HepG2 (cell line): ENCODE measurements around the gene DDR2. TPM values are rescaled to one million over a fixed set of nuclear protein-coding genes. Genes with fewer than 3 reads are reported as not detected.

ENCODE experiments used
- ATAC-seq: fragments of 200-7000 bp; cut with Tn5 transposase; 3 replicates; pipeline ENCODE4 v1.9.1; 2020; ENCODE audit warnings: mild to moderate bottlenecking, moderate library complexity
- BruUV-seq: library from RNA; stranded (reverse); fragments of 400-500 nt; replicated peaks from 2 replicates; lab custom pipeline; 2021; lab: Mats Ljungman, UMichigan
- CTCF ChIA-PET: fragments of 300-600 bp; formaldehyde crosslinking; extraction: SDS; loops from one replicate; lab custom pipeline; 2021; ENCODE audit warnings: low total read pairs, inconsistent platforms, low intra/inter-chr PET ratio; lab: Yijun Ruan, JAX
- POLR2A ChIA-PET: fragments of 350-600 bp; sonication (Branson Sonifier 250); formaldehyde crosslinking; loops from one replicate; lab custom pipeline; 2020; ENCODE audit warnings: antibody characterized with exemption, inconsistent platforms; lab: Yijun Ruan, JAX
- DNase-seq: peaks from one replicate; pipeline ENCODE4 v3.0.0-alpha.2; 2015; ENCODE audit warnings: low spot score
- FAIRE-seq: peaks from 3 replicates; lab custom pipeline; 2011; peaks lifted over from hg19 to GRCh38; lab: Jason Lieb, UNC
- H2AFZ ChIP-seq: one replicate; pipeline ENCODE4 v1.6.1; 2011; ENCODE audit warnings: low read length, inconsistent platforms
- H3K27ac ChIP-seq: fragments of 300-600 bp; 3 replicates; pipeline ENCODE4 v1.8.0; 2011; ENCODE audit warnings: mixed run types, mild to moderate bottlenecking, mixed read lengths, low read length, inconsistent platforms; ENCODE audit not compliant: insufficient read depth; ENCODE audit errors: extremely low read length
- H3K27me3 ChIP-seq, 2 experiments: fragments of 200-600 bp in 1 of 2; 2 replicates in 1 of 2; 3 replicates in 1 of 2; pipeline versions ENCODE4 v1.6.0 to v1.8.0; 2011; ENCODE audit warnings: low read length in 2 of 2, mild to moderate bottlenecking in 2 of 2, moderate library complexity in 2 of 2, inconsistent platforms in 1 of 2; ENCODE audit not compliant: insufficient read depth in 2 of 2, control insufficient read depth in 1 of 2
- H3K36me3 ChIP-seq, 2 experiments: fragments of 200-600 bp in 1 of 2; replicated peaks in 1 of 2; 2 replicates in 1 of 2; 3 replicates in 1 of 2; pipeline versions ENCODE4 v1.5.1 to v1.8.0; 2011; ENCODE audit warnings: low read length in 2 of 2, inconsistent platforms in 1 of 2; ENCODE audit not compliant: insufficient read depth in 2 of 2, control insufficient read depth in 1 of 2
- H3K4me1 ChIP-seq: 2 replicates; pipeline ENCODE4 v1.5.1; 2012; ENCODE audit warnings: low read length, inconsistent platforms; ENCODE audit not compliant: insufficient read depth
- H3K4me2 ChIP-seq: 2 replicates; pipeline ENCODE4 v1.6.0; 2011; ENCODE audit warnings: low read depth, low read length, inconsistent platforms
- H3K4me3 ChIP-seq, 3 experiments: fragments of 200-600 bp in 1 of 3; sonication (generic), shearing (Covaris generic) in 1 of 3; replicated peaks in 1 of 3; 2 replicates each; pipeline ENCODE4 v1.5.1; 2011 to 2016; ENCODE audit warnings: low read length in 3 of 3, inconsistent platforms in 2 of 3, low read depth in 2 of 3, mild to moderate bottlenecking in 2 of 3, control low read depth in 1 of 3, mixed read lengths in 1 of 3; ENCODE audit not compliant: insufficient read depth in 1 of 3
- H3K79me2 ChIP-seq: one replicate; pipeline ENCODE4 v1.6.1; 2011; ENCODE audit warnings: low read length, inconsistent platforms; ENCODE audit not compliant: insufficient read depth
- H3K9ac ChIP-seq: 2 replicates; pipeline ENCODE4 v1.6.0; 2011; ENCODE audit warnings: mild to moderate bottlenecking, low read depth, low read length, inconsistent platforms; ENCODE audit not compliant: insufficient read depth
- H3K9me3 ChIP-seq: 2 replicates; pipeline ENCODE4 v1.5.1; 2012; ENCODE audit warnings: mild to moderate bottlenecking, low read length
- H4K20me1 ChIP-seq: 2 replicates; pipeline ENCODE4 v1.6.0; 2011; ENCODE audit warnings: inconsistent platforms, mild to moderate bottlenecking, low read length, moderate library complexity; ENCODE audit not compliant: insufficient read depth
- AHDC1 ChIP-seq: sonication (generic); formaldehyde crosslinking; IDR thresholded peaks from 2 replicates; pipeline ENCODE4 v1.5.1; 2020; ENCODE audit warnings: mild to moderate bottlenecking, missing genetic modification reagents, borderline replicate concordance
- ATAD3A ChIP-seq: sonication (generic); formaldehyde crosslinking; IDR thresholded peaks from 2 replicates; pipeline ENCODE4 v1.4.0; 2020; ENCODE audit warnings: missing genetic modification reagents
- LBX2 ChIP-seq: sonication (generic); formaldehyde crosslinking; IDR thresholded peaks from 2 replicates; pipeline ENCODE4 v1.5.0; 2020; ENCODE audit warnings: missing genetic modification reagents, mild to moderate bottlenecking, borderline replicate concordance
- ZNF10 ChIP-seq: sonication (generic); formaldehyde crosslinking; IDR thresholded peaks from 2 replicates; pipeline ENCODE4 v1.4.0; 2020; ENCODE audit warnings: mild to moderate bottlenecking, low read depth, missing genetic modification reagents, borderline replicate concordance
- ZNF280B ChIP-seq: sonication (generic); formaldehyde crosslinking; IDR thresholded peaks from 2 replicates; pipeline ENCODE4 v1.5.0; 2020; ENCODE audit warnings: missing genetic modification reagents, mild to moderate bottlenecking, borderline replicate concordance
- ZNF318 ChIP-seq: sonication (generic); formaldehyde crosslinking; IDR thresholded peaks from 2 replicates; pipeline ENCODE4 v1.4.0; 2020; ENCODE audit warnings: mild to moderate bottlenecking, missing genetic modification reagents
- ZNF331 ChIP-seq: sonication (generic); formaldehyde crosslinking; IDR thresholded peaks from 2 replicates; pipeline ENCODE4 v1.4.0; 2020; ENCODE audit warnings: missing genetic modification reagents
- WGBS: methylation state at CpG from one replicate; pipeline ENCODE4 v1.1.6; 2017; ENCODE audit warnings: low lambda C conversion rate; 5-methylcytosine and 5-hydroxymethylcytosine counted together
- in situ Hi-C: cut with HindIII; loops from 2 replicates; pipeline ENCODE4 v1.10.0; 2017; ENCODE audit warnings: low pct_unique_long_range_greater_than_20kb; ENCODE audit not compliant: extremely low pct_ligation_motif_present
- intact Hi-C: fragments of 100-400 bp; cut with micrococcal nuclease; formaldehyde crosslinking; loops from one replicate; pipeline ENCODE4 v1.10.0; 2022; ENCODE audit not compliant: unreplicated experiment
- polyA plus RNA-seq, 8 experiments: library from polyadenylated mRNA; depleted of rRNA in 3 of 8; stranded (reverse) in 7 of 8; unstranded in 1 of 8; fragments of >200 nt; fragmentation: Illumina TruSeq in 4 of 8; extraction: Trizol in 4 of 8; gene quantifications; 2 replicates each; pipeline versions ENCODE4 v1.2.1 to v1.2.3, GENCODE V29; 2011 to 2016; ENCODE audit warnings: low read depth in 4 of 8, missing spikeins in 1 of 8, mixed read lengths in 1 of 8; ENCODE audit not compliant: insufficient read depth in 1 of 8
- total RNA-seq, 5 experiments: library from RNA; depleted of rRNA; stranded (reverse); fragments of >200 nt; fragmentation: Illumina TruSeq; extraction: Trizol; gene quantifications; 2 replicates each; pipeline ENCODE4 v1.2.3, GENCODE V29; 2016; ENCODE audit warnings: low read depth in 1 of 5

DDR2 gene
- total and polyA plus RNA-seq, 2 of the 13 experiments (the other 11 are each of a cell fraction or from before 2014, with no cell fraction given): 0.36 to 0.38 TPM

- H3K9ac ChIP-seq: no peak overlapping the region
- H3K4me2 ChIP-seq: no peak overlapping the region
- BruUV-seq: no TSS peak
- H3K27ac ChIP-seq: no peak overlapping the region
- FAIRE-seq (no peak), DNase-seq (no peak), ATAC-seq (no peak)
- POLR2A ChIA-PET: no interaction called here
- H3K79me2 ChIP-seq: no peaks in the 10 kb centered on the region
- no peak overlapping the region for H3K4me3 ChIP-seq
- WGBS: 97% methylated on average over 3 of the region's 4 CpGs
- no peaks in the 10 kb centered on the region for H3K36me3 ChIP-seq
- in situ Hi-C loops: no loop called here
- no peak overlapping the region for H2AFZ ChIP-seq
- no peaks in the 10 kb centered on the region for H4K20me1 ChIP-seq
- H3K9me3 ChIP-seq: no peaks in the 10 kb centered on the region
- H3K27me3 ChIP-seq: no peaks in the 10 kb centered on the region
- peaks cover 28% of the 10 kb centered on the region for H3K4me1 ChIP-seq
- intact Hi-C loops: no loop called here
- CTCF ChIA-PET: no interaction called here
- no peak for TF ChIP-seq ZNF10 (CRISPR knock-in tag)
- no peak for TF ChIP-seq AHDC1 (CRISPR knock-in tag)
- no peak for TF ChIP-seq LBX2 (CRISPR knock-in tag)
- TF ChIP-seq ZNF331: no peak
- TF ChIP-seq ATAD3A (CRISPR knock-in tag): no peak
- no peak for TF ChIP-seq ZNF280B (CRISPR knock-in tag)
- no peak for TF ChIP-seq ZNF318 (CRISPR knock-in tag)
Measured at GRCh38 chr1:162688521-162688920, 56.3 kb downstream of the DDR2 start.
